ENCODE results near the gene NINL. TPM values are rescaled to one million over a fixed set of nuclear protein-coding genes. Genes with fewer than 3 reads are reported as not detected.
"Not testable (repeated sequence)": the region's sequence is repeated elsewhere in the genome, so short reads cannot be mapped to it uniquely, and the experiment has no call there.

NINL gene
- total RNA-seq, 6 donors from 2014 or later = 10.2 to 47.1 (median 20.3) TPM

GRCh38 chr20:25592135-25592852 is 7.0 kb upstream of the NINL start:
- 60 to 65% methylated on average over 9 of the region's 9 CpGs for WGBS, 2 donors
- Histone ChIP-seq H3K4me3 (no peak overlapping the region), H3K36me3 (no peaks in the 10 kb centered on the region), H3K27ac (no peak overlapping the region), H3K27me3 (no peaks in the 10 kb centered on the region), H3K4me1 (no peaks in the 10 kb centered on the region), H3K9me3 (no peaks in the 10 kb centered on the region)
- ATAC-seq (ENCODE audit: low FRiP score in 2 of 2) (no peak), DNase-seq (no peak)
- TF ChIP-seq POLR2AphosphoS5 (IDR thresholded peaks at IDR 0.05) (no peak), POLR2A (IDR thresholded peaks at IDR 0.05) (no peak), CTCF (IDR thresholded peaks at IDR 0.05) (no peak), EP300 (IDR thresholded peaks at IDR 0.05) (no peak)

GRCh38 chr20:25590778-25591177 is 5.4 kb upstream of the NINL start:
- ATAC-seq (ENCODE audit: low FRiP score in 2 of 2); H3K36me3 ChIP-seq: not testable (repeated sequence)
- 92 to 95% methylated on average over 4 of the region's 4 CpGs for WGBS, 2 donors

GRCh38 chr20:25588491-25588890 is 3.2 kb upstream of the NINL start:
- Histone ChIP-seq H3K27me3 (peaks cover 0 to 8% (median 1%) of the 10 kb centered on the region in 4 donors), H3K4me3 (no peak overlapping the region), H3K36me3 (no peaks in the 10 kb centered on the region), H3K9me3 (no peaks in the 10 kb centered on the region), H3K27ac (no peak overlapping the region), H3K4me1 (peaks cover 3 to 20% (median 8%) of the 10 kb centered on the region in 4 donors)
- WGBS, 2 donors = 93 to 97% methylated on average over 7 of the region's 7 CpGs
- TF ChIP-seq POLR2AphosphoS5 (IDR thresholded peaks at IDR 0.05) (no peak), EP300 (IDR thresholded peaks at IDR 0.05) (no peak), CTCF (IDR thresholded peaks at IDR 0.05) (no peak), POLR2A (IDR thresholded peaks at IDR 0.05) (no peak)
- no peak for DNase-seq
- no peak for ATAC-seq (ENCODE audit: low FRiP score in 2 of 2)

More at GRCh38 chr20:25590778-25591177, 5.4 kb upstream of the NINL start:
- not testable (repeated sequence) for H3K27me3 ChIP-seq, H3K9me3 ChIP-seq, H3K4me1 ChIP-seq, H3K27ac ChIP-seq, DNase-seq, H3K4me3 ChIP-seq

GRCh38 chr20:25587536-25587935 is 2.2 kb upstream of the NINL start:
- Histone ChIP-seq H3K4me3 (no peak overlapping the region), H3K9me3 (no peaks in the 10 kb centered on the region), H3K36me3 (no peaks in the 10 kb centered on the region), H3K4me1 (peaks cover 3 to 20% (median 8%) of the 10 kb centered on the region in 4 donors), H3K27ac (no peak overlapping the region), H3K27me3 (peaks cover 0 to 8% (median 1%) of the 10 kb centered on the region in 4 donors)
- WGBS, 2 donors = 47 to 80% methylated on average over 2 to 5 of the region's 5 CpGs
- ATAC-seq (ENCODE audit: low FRiP score in 2 of 2) (no peak), DNase-seq (no peak)
- TF ChIP-seq POLR2AphosphoS5 (IDR thresholded peaks at IDR 0.05) (no peak), CTCF (IDR thresholded peaks at IDR 0.05) (no peak), POLR2A (IDR thresholded peaks at IDR 0.05) (no peak), EP300 (IDR thresholded peaks at IDR 0.05) (no peak)

- H3K9me3 ChIP-seq = no peaks in the 10 kb centered on the region
Measured at GRCh38 chr20:25586877-25587276, 1.5 kb upstream of the NINL start.

GRCh38 chr20:25583607-25584006 is 1.7 kb downstream of the NINL start:
- not testable (repeated sequence) for H3K4me3 ChIP-seq; H3K9me3 ChIP-seq; H3K27ac ChIP-seq; H3K36me3 ChIP-seq; H3K27me3 ChIP-seq; ATAC-seq (ENCODE audit: low FRiP score in 2 of 2); DNase-seq
- H3K4me1 ChIP-seq = peaks cover 3 to 20% (median 14%) of the 10 kb centered on the region in 4 donors
- 83 to 86% methylated on average over 7 of the region's 7 CpGs for WGBS, 2 donors

More at GRCh38 chr20:25586877-25587276, 1.5 kb upstream of the NINL start:
- H3K4me1 ChIP-seq = peaks cover 3 to 20% (median 8%) of the 10 kb centered on the region in 4 donors
- no peak overlapping the region for H3K27ac ChIP-seq
- DNase-seq (no peak), ATAC-seq (ENCODE audit: low FRiP score in 2 of 2) (no peak)
- no peak for TF ChIP-seq POLR2A (IDR thresholded peaks at IDR 0.05)
- no peak for TF ChIP-seq EP300 (IDR thresholded peaks at IDR 0.05)
- TF ChIP-seq POLR2AphosphoS5 (IDR thresholded peaks at IDR 0.05) = no peak
- no peak for TF ChIP-seq CTCF (IDR thresholded peaks at IDR 0.05)
- no peak overlapping the region for H3K4me3 ChIP-seq
- no peaks in the 10 kb centered on the region for H3K36me3 ChIP-seq
- H3K27me3 ChIP-seq = peaks cover 0 to 8% (median 1%) of the 10 kb centered on the region in 4 donors
- 82 to 85% methylated on average over 11 of the region's 11 CpGs for WGBS, 2 donors

Measured in upper lobe of left lung (tissue), 6 donors.